ENCODE results near the gene CSF2RB.

The CSF2RB gene

DNA sequence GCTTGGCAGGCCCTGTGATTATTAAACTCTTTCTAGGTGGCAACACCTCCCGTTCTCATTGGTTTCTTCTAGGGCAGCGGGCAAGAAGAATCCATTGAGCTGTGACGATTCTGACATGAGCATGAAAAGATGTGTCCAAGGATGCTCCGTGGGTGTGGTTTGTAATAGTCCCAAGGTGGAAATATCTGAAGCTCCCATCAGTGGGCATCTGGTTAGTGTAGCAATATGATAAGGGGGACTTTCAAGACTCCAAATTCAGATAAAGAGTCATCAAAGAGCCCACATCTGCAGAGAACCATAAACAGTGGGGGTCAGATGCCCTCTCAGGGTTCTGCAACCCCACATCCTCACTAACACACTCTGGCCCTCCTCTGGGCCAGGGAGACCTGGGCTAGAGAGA lies 63.2 kb downstream of the CSF2RB start:
- ChIA-PET POLR2A (no interaction called here), CTCF (interaction anchor here (0.7 to 4.0 kb wide), 26 partner anchors 10 to 219 kb away, joined by 3 to 29 read pairs (median 4); partner anchors contain the start of genes IFT27 and NCF4)
- Histone ChIP-seq H3K27me3 (replicated peaks in 2 of 5; ENCODE audit: control insufficient read depth in 4 of 5, insufficient read depth in 5 of 5, low read length in 4 of 5) (no peaks in the 10 kb centered on the region), H3K9me3 (ENCODE audit: control extremely low read depth in 1 of 5, control insufficient read depth in 4 of 5, insufficient read depth in 2 of 5, low read depth in 1 of 5, low read length in 4 of 5) (no peaks in the 10 kb centered on the region), H3K4me3 (ENCODE audit: control insufficient read depth in 1 of 7, extremely low read depth in 1 of 7, insufficient read depth in 4 of 7, low read depth in 2 of 7, low read length in 6 of 7) (no peak overlapping the region), H3K27ac (ENCODE audit: insufficient read depth in 1 of 2, low read depth in 1 of 2, low read length in 2 of 2, poor library complexity in 1 of 2, severe bottlenecking in 2 of 2) (no peak overlapping the region), H3K36me3 (ENCODE audit: control insufficient read depth in 4 of 4, insufficient read depth in 4 of 4, low read length in 3 of 4) (no peaks in the 10 kb centered on the region), H3K4me1 (ENCODE audit: control extremely low read depth in 1 of 4, control insufficient read depth in 4 of 4, insufficient read depth in 4 of 4, low read length in 3 of 4) (peaks cover 0 to 9% (median 7%) of the 10 kb centered on the region in 4 experiments)
- 92% methylated on average over 4 of the region's 4 CpGs for WGBS (ENCODE audit: insufficient coverage)
- DNase-seq = no peak

DNA sequence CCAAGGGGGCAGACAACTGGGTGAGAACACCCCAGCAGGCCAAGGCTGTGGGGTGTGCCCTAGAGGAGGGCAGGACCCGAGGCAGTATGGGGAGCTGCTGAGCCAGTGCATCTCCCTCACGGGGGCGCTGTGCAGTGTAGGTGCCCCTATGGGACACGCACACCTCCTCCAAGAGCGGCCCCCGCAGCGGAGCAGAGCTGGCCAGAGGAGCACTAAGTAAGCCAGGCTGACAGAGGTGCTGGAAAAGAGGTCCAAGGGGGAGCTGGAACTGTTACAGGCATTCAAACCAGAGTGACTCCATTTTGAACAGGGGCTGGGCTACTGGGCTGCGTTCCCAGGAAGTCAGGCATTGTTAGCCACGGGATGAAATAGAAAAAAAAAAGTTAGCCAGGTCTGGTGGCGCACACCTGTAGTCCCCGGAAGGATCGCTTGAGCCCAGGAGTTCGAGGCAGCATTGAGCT lies 64.0 kb downstream of the CSF2RB start:
- no peaks in the 10 kb centered on the region for H3K9me3 ChIP-seq (ENCODE audit: control extremely low read depth in 1 of 5, control insufficient read depth in 4 of 5, insufficient read depth in 2 of 5, low read depth in 1 of 5, low read length in 4 of 5)
- peak; percentile 77 to 82 (median 82) for DNase-seq
- H3K36me3 ChIP-seq (ENCODE audit: control insufficient read depth in 4 of 4, insufficient read depth in 4 of 4, low read length in 3 of 4) = no peaks in the 10 kb centered on the region
- peak overlapping the region in 1 of 2 experiments; percentile 61 for H3K27ac ChIP-seq (ENCODE audit: insufficient read depth in 1 of 2, low read depth in 1 of 2, low read length in 2 of 2, poor library complexity in 1 of 2, severe bottlenecking in 2 of 2)
- peaks cover 0 to 9% (median 7%) of the 10 kb centered on the region in 4 experiments for H3K4me1 ChIP-seq (ENCODE audit: control extremely low read depth in 1 of 4, control insufficient read depth in 4 of 4, insufficient read depth in 4 of 4, low read length in 3 of 4)
- ChIA-PET CTCF (interaction anchor here (0.7 to 4.0 kb wide), 37 partner anchors 10 to 430 kb away, joined by 3 to 29 read pairs (median 4); partner anchors contain the start of genes IFT27, MPST, NCF4 and TST), POLR2A (interaction anchor here (0.7 to 1.0 kb wide), 2 partner anchors 11 to 117 kb away, joined by 3 to 4 read pairs; partner anchors contain the start of gene NCF4)
- WGBS (ENCODE audit: insufficient coverage) = 18% methylated on average over 12 of the region's 13 CpGs
- peak overlapping the region in 6 of 7 experiments; percentile 57 to 82 (median 69) for H3K4me3 ChIP-seq (ENCODE audit: control insufficient read depth in 1 of 7, extremely low read depth in 1 of 7, insufficient read depth in 4 of 7, low read depth in 2 of 7, low read length in 6 of 7)
- no peaks in the 10 kb centered on the region for H3K27me3 ChIP-seq (replicated peaks in 2 of 5; ENCODE audit: control insufficient read depth in 4 of 5, insufficient read depth in 5 of 5, low read length in 4 of 5)

DNA sequence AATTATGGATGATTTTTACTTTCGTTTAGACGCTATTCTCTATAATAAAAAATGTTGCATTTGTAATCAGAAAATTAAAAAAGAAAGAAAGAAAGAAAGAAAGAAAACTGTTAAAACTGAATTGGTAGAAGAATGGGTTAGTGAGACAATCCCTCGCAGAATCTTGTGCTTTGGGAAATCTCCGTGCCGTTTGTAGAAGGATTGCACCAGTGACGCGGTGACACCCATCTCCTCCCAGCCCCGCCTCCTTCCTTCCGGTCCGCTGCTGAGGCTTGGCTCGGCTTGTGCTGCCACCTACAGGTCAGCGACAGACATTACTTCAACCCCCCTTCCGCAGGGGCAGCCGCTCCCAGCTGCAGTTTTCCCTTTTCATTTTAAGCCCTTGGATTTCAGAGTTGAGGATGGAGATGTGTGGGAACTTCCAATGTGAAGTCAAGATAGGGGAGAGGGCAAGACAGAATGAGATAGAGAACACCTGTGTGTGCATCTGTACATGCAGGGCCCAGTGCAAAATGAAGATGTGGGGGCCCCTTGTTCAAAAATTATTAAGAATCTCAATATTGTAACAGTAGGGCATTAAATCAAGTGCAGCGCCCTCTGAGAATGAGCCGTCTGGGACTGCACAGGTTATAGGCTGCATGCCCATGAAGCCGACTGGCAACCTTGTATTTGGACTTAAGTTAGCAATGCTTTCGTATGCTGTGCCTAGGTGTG lies 64.7 kb downstream of the CSF2RB start:
- CTCF ChIA-PET = interaction anchor here (0.6 to 4.0 kb wide), 34 partner anchors 9 to 606 kb away, joined by 3 to 29 read pairs (median 4); partner anchors contain the start of genes MPST, NCF4 and TST
- DNase-seq = peak; percentile 86 to 92 (median 90)
- Histone ChIP-seq H3K36me3 (ENCODE audit: control insufficient read depth in 4 of 4, insufficient read depth in 4 of 4, low read length in 3 of 4) (no peaks in the 10 kb centered on the region), H3K4me3 (ENCODE audit: control insufficient read depth in 1 of 7, extremely low read depth in 1 of 7, insufficient read depth in 4 of 7, low read depth in 2 of 7, low read length in 6 of 7) (peak overlapping the region in 6 of 7 experiments; percentile 57 to 82 (median 69)), H3K9me3 (ENCODE audit: control extremely low read depth in 1 of 5, control insufficient read depth in 4 of 5, insufficient read depth in 2 of 5, low read depth in 1 of 5, low read length in 4 of 5) (no peaks in the 10 kb centered on the region), H3K27me3 (replicated peaks in 2 of 5; ENCODE audit: control insufficient read depth in 4 of 5, insufficient read depth in 5 of 5, low read length in 4 of 5) (peaks cover 0 to 3% (median 0%) of the 10 kb centered on the region in 5 experiments), H3K4me1 (ENCODE audit: control extremely low read depth in 1 of 4, control insufficient read depth in 4 of 4, insufficient read depth in 4 of 4, low read length in 3 of 4) (peaks cover 0 to 9% (median 7%) of the 10 kb centered on the region in 4 experiments), H3K27ac (ENCODE audit: insufficient read depth in 1 of 2, low read depth in 1 of 2, low read length in 2 of 2, poor library complexity in 1 of 2, severe bottlenecking in 2 of 2) (peak overlapping the region in 1 of 2 experiments; percentile 61)
- POLR2A ChIA-PET = interaction anchor here (0.7 to 1.0 kb wide), 2 partner anchors 12 to 117 kb away, joined by 3 to 4 read pairs; partner anchors contain the start of gene NCF4
- WGBS (ENCODE audit: insufficient coverage) = 24% methylated on average over 7 of the region's 18 CpGs

DNA sequence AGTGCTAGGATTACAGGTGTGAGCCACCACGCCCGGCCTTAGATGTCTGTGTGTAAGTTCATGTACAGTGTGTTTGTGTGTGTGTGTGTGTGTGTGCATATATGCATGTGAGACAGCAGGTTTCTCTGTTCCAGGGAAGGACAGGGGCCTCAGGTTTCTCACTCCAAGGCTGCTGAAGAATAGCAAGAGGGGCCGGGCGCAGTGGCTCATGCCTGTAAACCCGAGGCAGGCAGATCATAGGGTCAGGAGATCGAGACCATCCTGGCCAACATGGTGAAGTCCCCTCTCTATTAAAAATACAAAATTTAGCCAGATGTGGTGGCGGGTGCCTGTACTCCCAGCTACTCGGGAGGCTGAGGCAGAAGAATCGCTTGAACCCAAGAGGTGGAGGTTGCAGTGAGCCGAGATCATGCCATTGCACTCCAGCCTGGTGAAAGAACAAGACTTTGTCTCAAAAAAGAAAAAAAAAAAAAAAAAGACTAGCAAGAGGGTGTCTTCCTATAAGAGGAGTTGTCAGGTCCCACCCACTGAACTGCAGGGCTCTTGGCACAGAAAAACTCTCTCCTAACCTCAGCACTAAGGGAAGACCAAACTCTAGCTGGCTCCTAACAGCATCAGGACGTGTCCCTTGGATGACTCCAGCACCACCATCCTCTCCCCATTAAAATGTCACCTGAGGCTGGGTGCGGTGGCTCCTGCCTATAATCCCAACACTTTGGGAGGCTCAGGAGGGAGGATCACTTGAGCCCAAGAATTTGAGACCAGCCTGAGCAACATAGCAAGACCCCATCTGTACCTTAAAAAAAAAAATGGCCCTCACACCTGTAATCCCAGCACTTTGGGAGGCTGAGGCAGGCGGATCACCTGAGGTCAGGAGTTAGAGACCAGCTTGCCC lies 65.8 kb downstream of the CSF2RB start:
- DNase-seq = no peak
- Histone ChIP-seq H3K36me3 (ENCODE audit: control insufficient read depth in 4 of 4, insufficient read depth in 4 of 4, low read length in 3 of 4) (no peaks in the 10 kb centered on the region), H3K27ac (ENCODE audit: insufficient read depth in 1 of 2, low read depth in 1 of 2, low read length in 2 of 2, poor library complexity in 1 of 2, severe bottlenecking in 2 of 2) (no peak overlapping the region), H3K4me3 (ENCODE audit: control insufficient read depth in 1 of 7, extremely low read depth in 1 of 7, insufficient read depth in 4 of 7, low read depth in 2 of 7, low read length in 6 of 7) (no peak overlapping the region), H3K4me1 (ENCODE audit: control extremely low read depth in 1 of 4, control insufficient read depth in 4 of 4, insufficient read depth in 4 of 4, low read length in 3 of 4) (peaks cover 0 to 9% (median 7%) of the 10 kb centered on the region in 4 experiments), H3K9me3 (ENCODE audit: control extremely low read depth in 1 of 5, control insufficient read depth in 4 of 5, insufficient read depth in 2 of 5, low read depth in 1 of 5, low read length in 4 of 5) (no peaks in the 10 kb centered on the region), H3K27me3 (replicated peaks in 2 of 5; ENCODE audit: control insufficient read depth in 4 of 5, insufficient read depth in 5 of 5, low read length in 4 of 5) (peaks cover 0 to 3% (median 0%) of the 10 kb centered on the region in 5 experiments)
- CTCF ChIA-PET = interaction anchor here (0.6 to 4.0 kb wide), 11 partner anchors 10 to 604 kb away, joined by 3 to 29 read pairs (median 4); no protein-coding TSS in a partner anchor
- POLR2A ChIA-PET = interaction anchor here (0.7 kb wide), 1 partner anchor 72 kb away, joined by 4 read pairs; no protein-coding TSS in a partner anchor
- 100% methylated on average over 4 of the region's 13 CpGs for WGBS (ENCODE audit: insufficient coverage)

DNA sequence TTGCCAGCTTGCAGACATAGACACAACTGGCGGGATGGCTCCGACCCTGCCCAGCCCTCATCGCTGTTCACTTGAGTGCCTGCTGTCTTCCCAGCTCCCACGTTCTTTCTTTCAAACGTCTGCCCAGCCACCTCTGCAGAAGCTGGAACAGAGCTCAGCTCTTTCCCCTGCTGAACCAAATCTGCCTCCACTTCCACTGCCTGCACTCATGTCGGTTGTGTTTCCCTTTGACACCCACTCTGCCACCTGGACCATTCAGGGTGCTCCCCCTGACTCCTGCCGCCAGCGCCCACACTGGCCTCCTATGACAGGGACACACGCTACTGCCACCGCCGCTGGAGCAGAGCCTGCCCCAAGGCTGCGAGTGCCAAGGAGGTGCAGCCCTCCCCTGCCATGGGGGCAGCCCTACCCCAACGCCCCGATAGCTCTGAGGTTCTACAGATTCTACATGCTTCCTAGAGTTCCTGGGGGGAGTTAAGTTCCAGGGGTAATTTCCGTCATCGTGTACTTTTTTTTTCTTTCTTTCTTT lies 67.9 kb downstream of the CSF2RB start:
- ChIA-PET POLR2A (no interaction called here), CTCF (interaction anchor here (0.8 to 1.2 kb wide), 5 partner anchors 11 to 212 kb away, joined by 3 to 5 read pairs (median 3); no protein-coding TSS in a partner anchor)
- 95% methylated on average over 6 of the region's 16 CpGs for WGBS (ENCODE audit: insufficient coverage)

DNA sequence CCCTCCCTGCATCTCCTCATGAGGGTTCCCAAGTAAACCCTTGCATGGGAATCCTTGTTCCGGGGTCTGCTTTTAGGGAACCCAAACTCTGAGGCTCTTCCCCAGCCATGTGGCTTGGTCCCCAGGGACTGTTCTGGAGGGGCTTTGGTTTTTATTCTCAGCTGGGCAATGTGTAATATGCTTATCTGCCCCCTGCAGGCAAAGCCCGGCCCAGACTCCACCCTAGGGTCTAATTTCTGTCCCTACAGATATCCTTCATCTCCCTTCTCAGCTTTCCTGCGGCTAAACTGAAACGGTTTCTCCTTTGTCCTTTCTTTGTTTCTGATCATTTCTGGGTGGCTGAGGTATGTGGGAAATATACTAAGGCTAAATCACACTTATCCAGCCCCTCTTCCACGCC lies 68.7 kb downstream of the CSF2RB start:
- Histone ChIP-seq H3K4me3 (ENCODE audit: control insufficient read depth in 1 of 7, extremely low read depth in 1 of 7, insufficient read depth in 4 of 7, low read depth in 2 of 7, low read length in 6 of 7) (no peak overlapping the region), H3K27me3 (replicated peaks in 2 of 5; ENCODE audit: control insufficient read depth in 4 of 5, insufficient read depth in 5 of 5, low read length in 4 of 5) (peaks cover 0 to 5% (median 0%) of the 10 kb centered on the region in 5 experiments), H3K4me1 (ENCODE audit: control extremely low read depth in 1 of 4, control insufficient read depth in 4 of 4, insufficient read depth in 4 of 4, low read length in 3 of 4) (peaks cover 0 to 8% (median 6%) of the 10 kb centered on the region in 4 experiments), H3K27ac (ENCODE audit: insufficient read depth in 1 of 2, low read depth in 1 of 2, low read length in 2 of 2, poor library complexity in 1 of 2, severe bottlenecking in 2 of 2) (peak overlapping the region in 1 of 2 experiments; percentile 55), H3K36me3 (ENCODE audit: control insufficient read depth in 4 of 4, insufficient read depth in 4 of 4, low read length in 3 of 4) (no peaks in the 10 kb centered on the region), H3K9me3 (ENCODE audit: control extremely low read depth in 1 of 5, control insufficient read depth in 4 of 5, insufficient read depth in 2 of 5, low read depth in 1 of 5, low read length in 4 of 5) (peaks cover 0 to 7% (median 6%) of the 10 kb centered on the region in 5 experiments)
- 57% methylated on average over 1 of the region's 5 CpGs for WGBS (ENCODE audit: insufficient coverage)
- ChIA-PET CTCF (interaction anchor here (0.7 to 2.1 kb wide), 6 partner anchors 10 to 213 kb away, joined by 3 to 9 read pairs (median 3); no protein-coding TSS in a partner anchor), POLR2A (interaction anchor here (0.6 to 1.0 kb wide), 2 partner anchors 121 to 196 kb away, joined by 3 to 4 read pairs; partner anchors contain the start of gene NCF4)
- peak; percentile 31 to 69 (median 51) for DNase-seq

More for the DNA sequence above, 67.9 kb downstream of the CSF2RB start:
- Histone ChIP-seq H3K4me1 (ENCODE audit: control extremely low read depth in 1 of 4, control insufficient read depth in 4 of 4, insufficient read depth in 4 of 4, low read length in 3 of 4) (peaks cover 0 to 9% (median 7%) of the 10 kb centered on the region in 4 experiments), H3K27ac (ENCODE audit: insufficient read depth in 1 of 2, low read depth in 1 of 2, low read length in 2 of 2, poor library complexity in 1 of 2, severe bottlenecking in 2 of 2) (no peak overlapping the region), H3K9me3 (ENCODE audit: control extremely low read depth in 1 of 5, control insufficient read depth in 4 of 5, insufficient read depth in 2 of 5, low read depth in 1 of 5, low read length in 4 of 5) (peaks cover 0 to 7% (median 5%) of the 10 kb centered on the region in 5 experiments), H3K36me3 (ENCODE audit: control insufficient read depth in 4 of 4, insufficient read depth in 4 of 4, low read length in 3 of 4) (no peaks in the 10 kb centered on the region), H3K4me3 (ENCODE audit: control insufficient read depth in 1 of 7, extremely low read depth in 1 of 7, insufficient read depth in 4 of 7, low read depth in 2 of 7, low read length in 6 of 7) (no peak overlapping the region), H3K27me3 (replicated peaks in 2 of 5; ENCODE audit: control insufficient read depth in 4 of 5, insufficient read depth in 5 of 5, low read length in 4 of 5) (peaks cover 0 to 5% (median 0%) of the 10 kb centered on the region in 5 experiments)
- no peak for DNase-seq

Measured in common myeloid progenitor, CD34-positive (primary cell).